Measurements from ENCODE around the gene OBSCN.
"Not testable (repeated sequence)": the region's sequence is repeated elsewhere in the genome, so short reads cannot be mapped to it uniquely, and the experiment has no call there.

Gene OBSCN

DNA sequence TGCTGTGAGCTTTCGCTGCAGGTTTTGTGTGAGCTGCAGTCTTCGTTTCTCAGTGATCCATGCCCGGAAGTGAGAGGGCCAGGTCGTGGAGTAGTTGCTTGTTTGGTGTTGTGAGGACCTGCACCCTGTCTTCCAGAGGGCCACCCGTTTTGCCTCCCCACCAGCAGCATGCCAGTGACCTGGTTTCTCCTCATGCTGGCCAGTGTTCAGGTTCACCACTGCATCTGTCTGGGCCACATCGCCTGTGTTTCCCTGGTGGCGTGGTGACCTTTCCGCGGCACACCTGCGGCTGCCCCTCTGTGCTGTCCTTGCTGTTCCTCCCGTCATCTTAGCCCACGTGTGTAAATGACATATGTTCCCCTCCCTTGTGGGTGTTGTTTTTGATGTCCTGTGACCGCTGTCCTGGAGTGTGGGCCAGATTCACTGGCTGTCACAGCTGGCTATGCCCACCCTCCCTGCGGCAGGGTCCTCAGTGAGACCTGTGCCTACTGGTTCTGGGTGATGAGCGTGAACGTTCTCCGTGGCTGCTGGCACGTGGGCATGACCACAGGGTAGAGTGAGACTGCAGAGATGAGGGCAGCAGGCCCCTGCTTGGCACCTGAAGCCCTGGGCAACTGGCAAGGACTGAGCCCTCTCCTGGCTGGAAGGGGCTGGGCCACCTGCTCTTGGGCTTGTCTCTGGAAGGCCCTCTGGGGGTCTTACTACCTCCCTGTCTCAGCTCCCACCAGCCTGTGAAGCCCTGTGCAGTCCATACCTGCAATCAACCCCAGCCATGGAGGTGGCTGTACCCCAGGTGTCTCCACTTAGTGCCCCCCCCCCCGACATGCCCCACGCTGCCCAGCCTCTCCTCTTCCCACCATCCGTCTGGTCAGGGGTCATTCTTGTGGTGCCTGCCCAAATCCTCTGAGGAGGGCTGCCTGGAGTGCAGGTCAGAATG, 35.0 kb upstream of the OBSCN start:
- no peak for DNase-seq

DNA sequence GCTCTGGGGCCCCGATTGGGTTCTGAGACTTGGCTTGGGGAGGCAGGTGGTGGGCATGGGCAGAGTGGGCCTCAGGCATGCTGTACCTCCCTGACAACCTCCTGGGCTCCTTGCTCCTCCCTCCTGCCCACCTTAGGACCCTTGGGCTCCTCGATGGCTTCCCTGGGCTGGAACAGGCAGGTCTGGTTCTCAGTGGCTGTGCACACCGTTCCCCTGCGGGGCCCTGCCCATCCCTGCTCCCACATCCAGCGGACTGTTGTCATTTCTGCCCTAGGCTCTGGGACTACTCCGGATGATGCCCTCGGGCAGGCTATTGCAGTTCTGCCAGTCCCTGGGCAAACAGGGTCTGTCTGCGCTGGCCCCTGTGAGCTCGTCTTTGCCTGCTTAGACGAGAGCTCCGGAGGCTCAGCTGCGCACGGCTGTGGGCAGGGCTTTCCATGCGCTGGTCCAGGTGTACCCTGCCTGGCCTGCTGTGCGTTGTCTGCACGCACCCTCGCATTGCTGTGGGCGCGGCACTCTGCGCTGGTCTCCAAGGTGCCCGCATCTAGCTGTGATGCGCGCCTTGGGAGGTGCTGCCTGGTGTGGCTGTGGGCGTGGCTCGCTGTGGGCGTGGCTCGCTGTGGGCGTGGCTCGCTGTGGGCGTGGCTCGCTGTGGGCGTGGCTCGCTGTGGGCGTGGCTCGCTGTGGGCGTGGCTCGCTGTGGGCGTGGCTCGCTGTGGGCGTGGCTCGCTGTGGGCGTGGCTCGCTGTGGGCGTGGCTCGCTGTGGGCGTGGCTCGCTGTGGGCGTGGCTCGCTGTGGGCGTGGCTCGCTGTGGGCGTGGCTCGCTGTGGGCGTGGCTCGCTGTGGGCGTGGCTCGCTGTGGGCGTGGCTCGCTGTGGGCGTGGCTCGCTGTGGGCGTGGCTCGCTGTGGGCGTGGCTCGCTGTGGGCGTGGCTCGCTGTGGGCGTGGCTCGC, 34.0 kb upstream of the OBSCN start:
- DNase-seq, result not testable (repeated sequence)

DNA sequence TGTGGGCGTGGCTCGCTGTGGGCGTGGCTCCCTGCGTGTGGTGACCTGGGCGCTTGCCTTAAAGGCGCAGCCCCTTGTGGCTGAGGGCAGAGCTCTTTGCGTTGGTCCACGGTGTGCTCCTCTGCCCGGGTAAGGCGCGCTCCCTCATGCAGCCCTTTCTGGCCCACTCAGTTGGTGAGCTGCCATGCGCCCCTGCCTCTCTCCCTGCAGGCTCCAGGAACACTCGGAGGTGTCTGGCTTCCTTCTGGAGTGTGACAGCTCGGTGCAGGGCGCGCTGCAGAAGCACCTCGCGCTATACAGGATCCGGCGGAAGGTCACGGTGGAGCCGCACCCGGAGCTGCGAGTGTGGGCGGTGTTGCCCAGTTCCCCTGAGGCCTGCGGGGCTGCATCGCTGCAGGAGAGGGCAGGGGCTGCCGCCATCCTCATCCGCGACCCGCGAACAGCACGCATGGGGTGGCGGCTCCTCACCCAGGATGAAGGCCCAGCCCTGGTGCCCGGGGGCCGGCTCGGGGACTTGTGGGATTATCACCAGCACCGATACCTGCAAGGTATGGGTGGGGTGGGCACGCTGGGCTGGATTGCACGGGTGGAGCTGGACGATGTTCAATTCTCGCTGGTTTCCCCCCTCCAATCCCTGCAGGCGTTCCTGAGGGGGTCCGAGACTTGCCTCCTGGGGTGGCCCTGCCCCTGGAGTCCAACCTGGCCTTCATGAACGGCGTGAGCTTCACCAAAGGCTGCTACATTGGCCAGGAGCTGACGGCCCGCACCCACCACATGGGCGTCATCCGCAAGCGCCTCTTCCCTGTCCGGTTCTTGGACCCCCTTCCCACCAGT, 33.1 kb upstream of the OBSCN start:
- DNase-seq, result no peak

DNA sequence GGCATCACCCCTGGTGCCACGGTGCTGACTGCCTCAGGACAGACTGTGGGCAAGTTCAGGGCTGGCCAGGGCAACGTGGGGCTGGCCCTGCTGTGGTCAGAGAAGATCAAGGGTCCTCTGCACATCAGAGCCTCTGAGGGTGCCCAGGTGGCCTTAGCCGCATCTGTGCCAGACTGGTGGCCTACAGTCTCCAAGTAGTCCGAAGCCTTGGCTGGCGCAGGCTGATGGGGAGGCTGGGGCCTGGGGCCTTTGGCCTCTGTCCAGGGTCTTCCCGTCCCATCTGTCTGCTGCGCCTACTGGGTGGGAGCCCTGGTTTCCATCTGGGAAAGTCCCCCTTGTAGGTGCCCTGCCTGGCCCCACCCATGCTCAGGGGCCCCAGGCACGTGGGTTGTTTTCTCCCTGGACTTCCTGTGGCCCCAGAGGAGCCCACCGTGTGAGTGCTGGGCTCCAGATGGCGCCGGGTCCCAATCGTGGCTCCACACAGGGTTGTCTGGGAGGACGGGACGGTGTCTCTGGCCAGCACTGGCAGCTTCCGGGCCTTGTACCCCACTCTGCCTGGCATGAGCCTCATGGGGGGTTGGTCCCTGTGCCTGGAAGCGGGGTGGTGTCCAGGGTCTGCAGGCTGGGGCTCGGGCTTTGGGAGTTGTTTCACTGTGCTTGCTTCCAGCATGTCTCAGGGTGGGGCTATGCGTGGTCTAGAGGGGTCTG, 32.4 kb upstream of the OBSCN start:
- no peak for DNase-seq

DNA sequence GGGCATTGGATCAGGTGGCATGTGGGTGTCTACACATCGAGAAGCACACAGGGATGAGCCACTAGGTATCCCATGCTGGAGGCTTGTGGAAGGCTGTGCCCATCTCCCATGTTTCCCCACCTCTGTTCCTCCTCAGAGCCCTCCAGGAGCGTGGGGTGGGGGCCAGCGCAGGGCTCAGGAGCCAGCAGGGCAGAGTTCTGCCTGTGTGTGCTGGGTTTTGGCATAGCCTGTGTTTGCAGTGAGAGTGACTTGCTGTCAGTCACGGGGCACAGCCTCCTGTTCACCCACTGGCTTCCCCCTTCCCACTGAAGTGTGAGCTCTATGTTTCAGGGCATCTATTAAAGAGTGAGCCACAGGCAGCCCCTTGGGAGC, 31.8 kb upstream of the OBSCN start:
- DNase-seq, result no peak

DNA sequence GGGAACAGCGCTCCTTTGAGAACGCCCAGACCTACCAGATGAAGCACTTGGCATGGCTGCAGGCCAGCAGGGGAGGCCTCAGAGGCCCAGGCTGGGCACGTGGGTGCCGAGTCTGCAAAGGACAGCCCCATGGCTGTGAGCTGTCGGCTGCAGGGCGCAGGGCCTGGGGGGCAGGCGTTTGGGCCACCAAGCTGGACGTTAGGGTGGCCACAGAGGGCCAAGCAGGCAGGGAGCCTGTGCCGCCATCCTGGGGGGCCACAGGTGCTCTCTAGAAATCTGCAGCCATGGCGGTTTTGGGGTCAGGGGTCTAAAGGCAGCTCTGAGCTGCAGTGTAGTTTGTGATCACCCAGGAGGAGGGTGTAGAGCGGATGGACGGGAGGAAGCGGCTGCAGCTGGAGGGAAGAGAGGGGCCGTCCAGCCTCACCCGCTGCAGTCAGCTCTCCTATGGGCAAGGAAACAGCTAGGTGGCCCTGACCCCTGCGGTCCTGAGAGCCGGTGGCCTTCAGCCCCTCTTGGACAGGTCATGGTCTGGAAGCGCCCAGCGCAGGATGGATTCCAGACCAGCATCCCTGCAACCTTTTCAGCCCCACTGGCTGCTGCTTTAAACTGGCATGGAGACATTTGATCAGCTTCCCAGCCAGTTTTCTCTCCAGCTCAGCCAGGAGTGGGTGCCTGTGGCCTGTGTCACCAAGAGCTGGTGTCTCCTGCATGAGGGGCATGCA, 31.2 kb upstream of the OBSCN start:
- DNase-seq, result no peak

DNA sequence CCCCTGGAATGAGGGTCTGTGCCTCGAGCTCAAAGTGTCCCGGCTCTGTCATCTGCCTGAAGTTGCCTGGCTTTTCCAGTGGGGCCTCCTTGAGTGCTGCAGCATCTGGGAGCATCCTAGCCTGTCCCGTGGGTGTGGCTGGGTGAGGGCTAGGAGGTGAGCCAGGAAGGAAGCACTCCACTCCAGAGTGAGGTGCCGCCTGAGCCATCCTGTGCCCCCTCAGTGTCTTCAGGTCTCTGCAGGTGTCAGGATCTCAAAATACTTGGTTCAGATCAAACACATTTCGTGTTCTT, 30.7 kb upstream of the OBSCN start:
- DNase-seq, result no peak

DNA sequence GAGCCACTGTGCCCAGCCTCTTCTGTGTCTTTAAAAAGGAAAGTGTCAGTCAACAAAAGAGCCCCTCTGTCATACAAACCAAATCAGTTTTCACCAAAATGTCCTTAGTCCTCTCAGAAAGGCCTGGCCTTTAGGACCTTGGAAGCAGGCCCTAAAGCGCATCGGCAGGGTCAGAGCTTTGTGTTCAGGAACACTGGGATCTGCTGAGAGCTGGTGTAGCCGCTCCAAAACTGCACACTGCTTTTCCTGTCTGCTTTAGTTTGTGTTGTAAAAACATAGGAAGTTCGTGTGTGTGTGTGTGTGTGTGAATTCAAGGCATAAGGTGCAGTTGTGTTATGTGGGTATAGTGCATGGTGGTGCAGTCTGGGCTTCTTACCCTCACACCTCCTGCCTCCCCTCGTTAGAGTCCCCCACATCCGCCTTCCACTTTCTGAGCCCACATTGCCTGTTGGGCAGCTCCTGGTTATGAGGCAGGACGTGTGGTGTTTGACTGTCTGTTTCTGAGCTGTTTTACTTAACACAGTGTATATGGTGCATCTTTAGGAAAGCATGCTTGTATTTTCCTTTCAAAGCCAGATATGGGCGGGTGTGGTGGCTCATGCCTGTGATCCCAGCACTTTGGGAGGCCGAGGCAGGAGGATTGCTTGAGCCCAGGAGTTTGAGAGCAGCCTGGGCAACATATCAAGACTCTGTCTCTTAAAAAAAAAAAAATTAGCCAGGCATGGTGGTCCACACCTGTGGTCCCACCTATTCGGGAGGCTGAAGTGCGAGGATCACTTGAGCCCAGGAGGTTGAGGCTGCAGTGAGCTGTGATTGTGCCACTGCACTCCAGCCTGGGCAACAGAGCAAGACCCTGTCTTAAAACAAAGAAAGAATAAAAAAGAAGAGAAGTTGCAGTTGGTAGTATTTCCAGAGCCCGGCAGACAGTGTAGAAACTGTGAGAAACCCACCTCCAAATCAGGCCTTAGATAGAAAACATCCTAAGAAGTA, 29.8 kb upstream of the OBSCN start:
- DNase-seq, result no peak

DNA sequence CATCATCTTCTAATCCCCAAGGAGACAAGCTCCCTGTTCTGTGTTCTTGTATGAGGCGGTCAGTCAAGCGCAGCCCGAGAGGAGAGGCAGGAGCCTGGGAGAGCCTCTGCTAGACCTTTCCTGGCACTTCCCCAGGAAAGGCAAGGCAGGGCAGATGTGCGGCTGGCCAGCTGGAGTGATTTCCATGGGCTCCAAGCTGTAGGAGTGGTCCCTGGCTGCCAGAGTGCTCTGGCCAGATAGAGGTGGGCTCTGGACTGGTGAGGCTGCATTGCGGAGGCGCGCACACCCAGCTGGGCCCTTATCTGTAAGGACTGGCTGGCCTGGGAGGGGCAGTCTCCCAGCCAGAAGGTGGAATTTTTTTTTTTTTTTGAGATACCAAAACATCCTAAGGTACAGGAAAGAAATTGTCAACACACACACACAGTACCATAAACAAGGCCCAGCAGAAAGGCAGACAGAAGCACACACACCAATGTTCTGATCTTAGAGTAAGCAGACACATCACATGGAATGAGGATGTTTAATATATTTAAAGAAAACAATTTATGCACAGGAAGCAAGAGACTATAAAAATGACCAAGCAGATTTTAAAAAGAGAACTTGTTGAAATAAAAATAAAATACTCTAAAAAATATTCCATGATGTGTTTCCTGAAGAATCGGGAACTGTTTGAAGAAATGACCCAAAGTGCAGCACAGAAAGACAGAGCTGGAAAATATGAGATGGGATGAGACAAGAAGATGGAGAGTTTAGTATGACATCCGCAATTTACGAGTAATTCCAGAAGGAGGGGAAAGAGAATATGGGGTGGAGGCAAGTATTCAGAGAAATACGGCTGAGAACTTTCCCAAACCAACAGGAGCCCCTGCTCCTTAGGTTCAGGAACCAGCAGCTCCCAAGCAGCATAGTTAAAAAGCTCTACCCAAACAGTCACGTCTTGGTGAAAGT, 28.8 kb upstream of the OBSCN start:
- no peak for DNase-seq

DNA sequence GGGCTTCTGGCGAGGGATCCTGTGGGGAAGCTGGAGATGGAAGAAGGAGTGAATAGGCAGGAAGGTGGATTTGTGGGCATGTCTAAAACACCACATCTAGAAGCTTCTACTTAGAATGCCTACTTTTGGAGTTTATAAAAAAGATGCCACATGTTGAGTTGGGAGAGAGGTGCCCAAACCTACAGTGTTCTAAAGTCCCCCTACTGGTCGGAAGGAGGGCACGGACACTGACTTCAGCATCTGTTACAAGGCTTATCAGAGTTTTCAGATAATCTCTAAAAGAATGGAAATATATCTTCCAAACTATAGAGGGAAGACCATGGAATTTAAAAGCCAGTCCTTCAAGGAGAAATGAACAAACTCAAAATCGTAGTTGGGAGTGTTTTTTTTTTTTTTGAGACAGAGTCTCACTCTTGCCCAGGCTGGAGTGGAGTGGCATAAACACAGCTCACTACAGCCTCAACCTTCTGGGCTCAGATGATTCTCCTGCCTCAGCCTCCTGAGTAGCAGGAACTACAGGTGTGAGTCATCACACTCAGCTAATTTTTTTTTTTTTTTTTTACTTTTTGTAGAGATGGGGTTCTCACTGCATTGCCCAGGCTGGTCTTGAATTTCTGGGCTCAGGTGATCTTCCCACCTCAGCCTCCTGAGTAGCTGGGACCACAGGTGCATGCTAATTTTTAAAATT, 27.4 kb upstream of the OBSCN start:
- DNase-seq, result no peak

DNA sequence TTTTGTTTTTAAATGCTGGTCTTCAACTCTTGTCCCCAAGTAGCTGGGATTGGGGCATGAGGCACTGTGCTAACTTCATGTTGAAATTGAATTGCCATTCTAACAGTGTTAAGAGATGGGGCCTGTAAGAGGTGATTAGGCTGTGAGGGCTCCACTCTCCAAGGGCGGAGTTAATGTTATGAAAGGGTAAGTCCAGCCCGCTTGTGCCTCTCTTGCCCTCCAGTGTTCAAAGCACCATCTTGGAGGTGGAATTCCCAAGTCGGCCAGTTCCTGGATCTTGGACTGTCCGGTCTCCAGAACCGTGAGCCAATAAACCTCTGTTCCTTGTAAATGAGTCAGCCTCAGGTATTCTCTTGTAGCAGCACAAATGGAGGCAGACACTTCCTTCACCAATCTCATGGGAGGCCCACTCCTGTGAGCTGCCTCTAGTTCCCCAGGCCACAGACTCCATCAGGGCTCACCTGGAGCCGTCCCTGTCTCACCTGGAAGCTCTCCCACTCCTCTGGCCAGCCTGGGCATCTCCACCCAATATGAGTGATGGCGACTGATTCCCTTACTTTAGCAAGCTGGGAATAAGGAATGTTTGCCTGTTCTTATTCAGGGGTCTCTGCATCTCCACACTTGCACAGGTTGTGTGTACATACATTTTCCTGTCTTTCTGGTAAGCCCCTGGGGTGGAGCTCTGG, 26.7 kb upstream of the OBSCN start:
- DNase-seq, result no peak

DNA sequence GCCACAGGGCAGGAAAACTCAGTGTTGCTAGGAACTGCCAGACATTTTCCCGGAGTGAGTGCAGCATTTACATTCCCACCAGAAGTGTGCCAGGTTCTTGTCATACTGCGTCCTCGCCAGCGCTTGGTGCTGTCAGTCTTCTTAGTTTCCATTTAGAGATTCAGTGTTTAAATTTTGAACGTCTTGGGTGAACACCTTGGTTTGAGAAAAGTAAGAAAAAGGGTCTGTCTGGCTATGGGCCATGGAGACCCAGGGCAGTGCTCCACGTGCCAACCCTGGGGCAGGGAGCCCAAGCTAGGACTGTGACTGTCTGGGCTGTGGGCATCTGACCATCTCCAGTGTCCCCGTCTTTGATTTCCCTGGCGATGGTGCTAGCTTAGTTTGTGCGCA, 26.2 kb upstream of the OBSCN start:
- no peak for DNase-seq

DNA sequence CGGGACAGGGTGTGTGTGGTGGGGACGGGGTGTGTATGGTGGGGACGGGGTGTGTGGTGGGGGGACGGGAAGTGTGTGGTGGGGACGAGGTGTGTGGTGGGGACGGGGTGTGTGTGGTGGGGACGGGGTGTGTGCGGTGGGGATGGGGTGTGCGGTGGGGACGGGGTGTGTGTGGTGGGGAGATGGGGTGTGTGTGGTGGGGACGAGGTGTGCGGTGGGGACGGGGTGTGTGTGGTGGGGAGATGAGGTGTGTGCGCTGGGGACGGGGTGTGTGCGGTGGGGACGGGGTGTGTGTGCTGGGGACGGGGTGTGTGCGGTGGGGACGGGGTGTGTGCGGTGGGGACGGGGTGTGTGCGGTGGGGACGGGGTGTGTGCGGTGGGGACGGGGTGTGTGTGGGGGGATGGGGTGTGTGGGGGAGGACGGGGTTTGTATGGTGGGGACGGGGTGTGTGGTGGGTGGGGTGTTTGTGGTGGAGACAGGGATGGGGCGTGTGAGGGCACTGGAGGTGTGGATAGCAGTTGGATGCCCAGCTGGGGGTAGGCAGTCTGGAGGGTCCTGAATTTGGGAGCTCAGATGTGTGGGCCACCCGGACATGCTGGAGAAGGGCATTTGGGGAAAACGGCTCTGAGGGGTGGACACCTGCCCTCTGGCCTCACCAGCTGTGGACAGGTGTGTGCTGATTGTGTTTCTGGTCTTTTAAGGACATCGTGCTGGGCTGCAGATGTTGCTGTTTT, 25.4 kb upstream of the OBSCN start:
- DNase-seq, result no peak

DNA sequence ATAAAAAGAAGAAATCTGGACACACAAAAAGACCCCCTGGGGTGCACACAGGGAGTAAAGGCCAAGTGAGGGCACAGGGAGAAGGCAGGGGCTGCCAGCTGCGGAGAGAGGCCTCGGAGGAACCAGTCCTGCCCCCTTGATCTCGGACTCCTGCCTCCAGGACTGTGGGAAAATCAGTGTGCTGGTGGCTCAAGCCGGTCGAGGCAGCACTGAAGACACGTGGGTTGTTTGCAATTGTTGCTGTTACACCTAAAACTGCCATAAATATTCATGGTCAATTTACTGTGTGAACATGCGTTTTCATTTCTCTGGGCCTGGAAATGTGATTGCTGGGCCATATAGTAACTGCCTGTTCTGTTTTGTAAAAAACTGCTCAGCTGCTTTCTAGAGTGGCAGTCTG, 23.7 kb upstream of the OBSCN start:
- no peak for DNase-seq

DNA sequence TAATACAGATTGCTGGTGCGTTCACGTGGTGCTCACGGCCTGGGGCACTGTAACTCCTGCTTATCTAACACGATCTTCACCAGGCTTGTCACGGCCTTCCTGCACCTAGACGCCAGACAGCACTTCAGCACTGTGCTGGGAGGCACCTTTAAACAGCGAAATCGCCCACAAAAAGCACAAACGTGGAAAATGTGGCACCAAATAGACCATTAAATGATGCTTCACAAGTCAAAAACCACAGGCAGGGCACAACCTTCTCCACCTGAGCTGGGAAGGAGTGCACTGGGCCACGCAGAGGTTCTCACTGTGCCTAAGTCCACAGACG, 22.2 kb upstream of the OBSCN start:
- DNase-seq, result no peak

DNA sequence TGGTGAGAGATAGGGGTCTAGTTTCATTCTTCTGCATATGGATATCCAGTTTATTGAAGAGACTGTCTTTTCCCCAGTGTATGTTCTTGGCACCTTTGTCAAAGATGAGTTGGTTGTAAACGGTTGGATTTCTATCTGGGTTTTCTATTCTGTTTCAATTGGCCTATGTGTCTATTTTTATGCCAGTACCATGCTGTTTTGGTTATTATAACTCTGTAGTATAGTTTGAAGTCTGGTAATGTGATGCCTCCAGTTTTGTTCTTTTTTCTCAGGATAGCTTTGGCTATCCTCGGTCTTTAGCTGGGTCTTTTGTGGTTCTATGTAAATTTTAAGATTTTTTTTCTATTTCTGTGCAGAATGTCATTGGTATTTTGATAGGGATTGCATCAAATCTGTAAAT, 19.6 kb upstream of the OBSCN start:
- not testable (repeated sequence) for DNase-seq

DNA sequence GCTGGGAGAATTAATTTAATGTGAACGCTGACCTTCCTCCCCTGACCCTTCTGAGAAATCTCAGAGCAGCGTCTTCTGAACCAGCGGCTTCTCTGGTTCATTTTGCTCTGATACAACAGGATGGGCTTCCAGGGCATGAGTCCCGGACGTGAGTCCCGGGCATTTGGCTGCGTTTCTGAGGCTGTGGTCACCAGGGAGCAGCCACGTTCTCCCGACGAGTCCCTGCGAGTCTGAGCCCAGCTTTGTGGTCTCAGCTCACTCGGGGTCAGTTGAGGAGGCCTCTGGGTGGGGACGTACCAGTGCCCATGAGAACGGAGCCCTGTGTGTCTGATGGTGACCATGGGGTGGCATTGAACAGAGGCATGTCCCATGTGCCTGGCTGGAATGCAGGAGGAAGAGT, 17.7 kb upstream of the OBSCN start:
- no peak for DNase-seq

DNA sequence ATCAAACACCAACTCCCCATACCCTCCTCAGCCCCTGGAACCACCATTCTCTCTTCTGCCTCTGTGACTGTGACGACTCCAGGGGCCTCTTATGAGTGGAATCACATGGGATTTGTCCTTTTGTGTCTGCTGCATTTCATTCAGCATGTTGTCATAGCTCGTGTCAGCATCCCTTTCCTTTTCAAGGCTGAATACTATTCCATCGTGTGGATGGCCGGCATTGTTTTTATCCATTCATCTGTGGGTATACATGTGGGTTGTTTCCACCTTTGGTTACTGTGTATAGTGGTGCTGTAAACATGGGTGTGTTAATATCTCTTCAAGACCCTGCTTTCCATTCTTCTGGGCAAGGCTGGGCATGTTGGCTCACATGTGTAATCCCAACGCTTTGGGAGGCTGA, 17.1 kb upstream of the OBSCN start:
- DNase-seq, result no peak
